Activated CD4-positive, CD25-positive, alpha-beta regulatory T cell (primary cell): ENCODE data around the gene SERPINA6.
"Not testable (repeated sequence)": the region's sequence is repeated elsewhere in the genome, so short reads cannot be mapped to it uniquely, and the experiment has no call there.

Source experiments
- DNase-seq, 4 experiments: peaks; one replicate each; lab custom pipeline; 2025; lab: John Stamatoyannopoulos, UW

The SERPINA6 gene

GRCh38 chr14:94291906-94292525 is 31.1 kb downstream of the SERPINA6 start:
- no peak for DNase-seq

- DNase-seq: no peak
Observed at GRCh38 chr14:94291159-94291905, 31.8 kb downstream of the SERPINA6 start.

- DNase-seq: no peak
Observed at GRCh38 chr14:94290197-94290596, 32.9 kb downstream of the SERPINA6 start.

GRCh38 chr14:94288610-94289465 is 34.3 kb downstream of the SERPINA6 start:
- no peak for DNase-seq

- no peak for DNase-seq
Observed at GRCh38 chr14:94285158-94285557, 38.0 kb downstream of the SERPINA6 start.

- no peak for DNase-seq
Observed at GRCh38 chr14:94284221-94284620, 38.9 kb downstream of the SERPINA6 start.

- no peak for DNase-seq
Observed at GRCh38 chr14:94282991-94283723, 40.0 kb downstream of the SERPINA6 start.

GRCh38 chr14:94278731-94279130 is 44.4 kb downstream of the SERPINA6 start:
- no peak for DNase-seq

- DNase-seq: not testable (repeated sequence)
Observed at GRCh38 chr14:94276898-94277561, 46.1 kb downstream of the SERPINA6 start.

- no peak for DNase-seq
Observed at GRCh38 chr14:94269156-94269555, 54.0 kb downstream of the SERPINA6 start.

- DNase-seq: not testable (repeated sequence)
Observed at GRCh38 chr14:94268582-94268981, 54.6 kb downstream of the SERPINA6 start.

- DNase-seq: no peak
Observed at GRCh38 chr14:94267352-94267751, 55.8 kb downstream of the SERPINA6 start.

GRCh38 chr14:94264195-94264594 is 58.9 kb downstream of the SERPINA6 start:
- not testable (repeated sequence) for DNase-seq
